ENCODE results near the gene RAVER2.

The RAVER2 gene

DNA sequence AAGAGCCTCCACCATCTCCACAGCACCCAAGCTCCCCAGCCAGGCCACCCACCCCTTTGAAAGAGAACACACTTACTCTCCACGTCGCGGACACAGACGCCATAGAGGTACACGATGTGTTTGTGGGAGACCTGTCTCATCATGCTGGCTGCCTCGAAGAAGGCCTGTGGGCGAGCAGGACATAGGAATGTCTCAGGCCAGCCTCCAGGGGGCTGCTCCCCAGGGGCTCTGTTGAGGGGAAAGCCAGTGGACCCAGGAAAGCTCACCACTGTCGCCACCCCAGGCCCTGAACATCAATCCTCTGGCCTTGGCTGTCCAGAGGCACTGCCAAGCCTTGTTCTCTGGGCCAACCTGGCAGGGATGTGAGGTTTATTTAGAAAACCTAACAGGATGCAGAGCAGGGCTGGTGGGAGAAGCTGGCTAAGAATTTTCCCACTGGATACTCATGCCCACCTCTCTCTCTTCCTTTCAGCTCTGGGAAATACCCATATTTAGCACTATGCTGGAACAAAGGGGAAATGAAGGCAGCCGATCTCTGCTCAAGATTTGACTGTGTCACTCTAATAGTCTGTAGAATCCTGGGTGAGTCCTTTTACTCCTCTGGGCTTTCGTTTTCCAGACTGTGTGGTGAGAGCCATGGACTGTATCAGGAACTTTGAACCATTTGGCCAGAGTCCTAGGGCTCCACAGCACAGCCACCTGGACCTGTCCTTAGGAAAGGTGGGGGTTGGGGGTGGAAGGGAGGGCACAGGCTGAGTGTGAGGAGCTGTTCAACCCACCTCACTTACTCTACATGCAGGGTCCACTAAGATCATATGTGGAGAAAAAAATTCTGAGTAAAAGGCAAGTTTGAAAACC is 101.9 kb downstream of the RAVER2 start:
- DNase-seq (ENCODE audit: low spot score) = no peak

DNA sequence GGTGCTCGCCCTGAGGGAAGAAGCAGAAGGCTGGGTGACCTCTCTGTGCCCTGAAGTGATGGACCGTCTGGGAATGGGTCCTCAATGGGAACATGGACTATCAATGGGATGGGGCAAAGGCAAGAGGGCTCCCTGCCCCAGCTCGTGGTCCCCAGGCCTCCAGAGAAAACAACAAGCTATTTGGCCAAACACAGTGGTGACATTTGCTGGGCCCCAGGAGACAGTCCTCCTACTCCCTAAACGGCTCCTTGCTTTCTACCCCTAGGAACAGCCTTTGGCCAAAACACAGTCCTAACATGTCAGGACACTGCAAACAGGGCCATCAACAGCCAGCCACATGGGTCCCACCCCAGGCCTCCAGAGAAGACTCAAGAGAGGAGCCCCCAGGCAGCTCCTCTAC is 102.8 kb downstream of the RAVER2 start:
- no peak for DNase-seq (ENCODE audit: low spot score)

DNA sequence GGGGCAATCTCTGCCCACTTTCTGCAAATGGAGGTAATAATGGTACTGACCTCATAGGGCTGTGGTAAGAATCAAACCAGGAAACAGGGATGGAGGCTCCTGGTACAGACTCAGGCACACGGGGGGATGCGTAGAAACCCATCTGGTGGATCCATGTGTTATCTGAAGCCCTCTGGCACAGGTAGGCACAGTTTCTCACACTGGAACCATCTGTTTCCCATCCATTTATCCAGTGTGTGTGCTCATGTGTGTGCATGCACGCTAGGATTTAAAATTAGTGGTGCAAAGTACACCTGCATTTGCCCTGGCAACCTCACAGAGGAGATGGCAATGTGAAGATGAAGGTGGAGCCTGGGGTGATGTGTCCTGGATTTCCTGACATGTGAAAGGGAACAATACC is 103.3 kb downstream of the RAVER2 start:
- DNase-seq (ENCODE audit: low spot score) = no peak

DNA sequence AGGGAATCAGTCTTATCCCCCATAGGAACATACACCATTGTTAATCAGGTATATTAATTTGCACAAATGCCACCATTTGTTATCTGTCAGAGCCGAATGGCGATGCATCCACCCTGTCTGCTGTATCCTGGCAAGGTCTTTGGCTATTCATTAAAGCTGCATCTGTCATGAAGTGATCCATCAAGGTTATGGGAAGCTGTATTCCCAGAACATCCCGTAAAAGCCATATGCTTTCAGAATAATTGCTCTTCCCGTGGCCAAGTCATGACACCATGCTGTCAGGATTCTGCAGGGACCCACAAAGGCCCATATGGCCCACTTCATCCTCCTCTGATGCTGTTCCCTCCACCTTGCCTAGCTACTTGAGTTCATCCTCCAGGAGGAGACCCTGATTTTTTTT is 103.9 kb downstream of the RAVER2 start:
- DNase-seq (ENCODE audit: low spot score) = no peak

DNA sequence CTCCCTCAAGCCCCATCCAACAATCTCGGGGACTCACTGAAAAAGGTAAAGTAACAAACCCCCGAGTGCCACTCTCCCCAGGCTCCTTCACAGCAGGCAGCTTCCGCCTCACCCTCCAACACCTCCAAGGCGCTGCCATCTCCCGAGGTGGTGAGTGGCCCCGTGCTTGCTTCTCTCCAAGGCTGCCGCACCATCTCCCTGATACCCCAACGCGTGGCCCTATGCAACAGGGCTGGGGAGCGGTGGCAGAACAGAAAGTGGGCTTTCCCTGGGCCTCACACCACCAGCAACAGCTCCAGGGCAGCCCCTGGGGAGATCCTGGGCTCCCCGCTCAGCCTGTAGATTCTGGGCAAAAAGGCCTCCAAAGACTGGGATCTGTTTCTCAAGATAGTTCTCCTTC is 105.1 kb downstream of the RAVER2 start:
- no peak for DNase-seq (ENCODE audit: low spot score)

- no peak for DNase-seq (ENCODE audit: low spot score)
These were observed 106.0 kb downstream of the RAVER2 start for GRCh38 chr1:64850846-64851245.

- DNase-seq (ENCODE audit: low spot score) = no peak
These were observed 106.8 kb downstream of the RAVER2 start for GRCh38 chr1:64851664-64852063.

GRCh38 chr1:64854674-64855073 is 109.8 kb downstream of the RAVER2 start:
- no peak for DNase-seq (ENCODE audit: low spot score)

- no peak for DNase-seq (ENCODE audit: low spot score)
These were observed 110.7 kb downstream of the RAVER2 start for GRCh38 chr1:64855557-64855956.

- DNase-seq (ENCODE audit: low spot score) = no peak
These were observed 111.7 kb downstream of the RAVER2 start for GRCh38 chr1:64856553-64856952.

- DNase-seq (ENCODE audit: low spot score) = no peak
These were observed 112.5 kb downstream of the RAVER2 start for GRCh38 chr1:64857347-64857746.

GRCh38 chr1:64861611-64862010 is 116.7 kb downstream of the RAVER2 start:
- DNase-seq (ENCODE audit: low spot score) = peak; percentile 48

DNA sequence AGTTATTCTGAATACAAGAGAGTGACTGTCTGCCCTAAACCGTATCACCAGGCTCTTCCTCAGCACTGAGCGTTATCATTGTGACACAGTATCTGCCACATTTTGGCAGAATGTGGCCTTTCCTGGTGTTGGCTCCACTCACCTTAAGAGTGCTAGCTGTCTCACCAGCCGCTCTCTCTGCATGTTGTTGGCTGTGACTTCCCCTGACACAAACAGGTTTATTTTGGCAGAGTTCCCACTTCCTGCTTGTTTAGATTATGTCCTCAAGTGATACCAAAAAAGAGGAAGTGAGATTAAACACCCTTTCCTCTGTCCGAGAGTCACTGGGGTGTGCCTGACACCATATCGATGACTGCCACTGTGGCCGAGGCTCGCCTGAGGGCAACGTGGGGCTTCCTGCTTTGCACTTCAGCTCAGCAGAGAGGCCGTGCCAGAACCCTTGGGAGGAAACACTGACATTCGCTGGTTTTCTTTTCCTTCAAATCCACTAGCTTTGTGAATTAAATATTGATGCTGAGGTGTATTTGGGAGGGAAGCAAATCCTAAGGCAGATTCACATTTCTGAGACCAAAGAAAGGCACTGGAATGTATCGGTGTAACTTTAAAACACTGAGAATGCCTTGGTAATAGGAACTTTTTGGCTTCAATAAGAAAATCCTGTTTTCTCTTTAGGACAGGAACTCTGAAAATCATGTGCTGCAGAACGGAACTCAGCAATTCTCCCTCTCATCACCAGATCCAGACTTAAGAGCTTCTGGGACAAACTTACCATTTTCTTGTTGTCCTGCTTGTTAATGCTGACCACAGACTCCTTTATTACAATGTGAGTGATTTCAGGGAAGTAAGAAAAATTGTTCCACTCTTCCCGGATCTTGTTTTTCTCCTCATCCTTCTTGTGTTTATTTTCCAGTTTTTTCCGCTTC is 119.4 kb downstream of the RAVER2 start:
- DNase-seq (ENCODE audit: low spot score) = no peak

- no peak for DNase-seq (ENCODE audit: low spot score)
These were observed 120.4 kb downstream of the RAVER2 start for GRCh38 chr1:64865105-64865757.

DNA sequence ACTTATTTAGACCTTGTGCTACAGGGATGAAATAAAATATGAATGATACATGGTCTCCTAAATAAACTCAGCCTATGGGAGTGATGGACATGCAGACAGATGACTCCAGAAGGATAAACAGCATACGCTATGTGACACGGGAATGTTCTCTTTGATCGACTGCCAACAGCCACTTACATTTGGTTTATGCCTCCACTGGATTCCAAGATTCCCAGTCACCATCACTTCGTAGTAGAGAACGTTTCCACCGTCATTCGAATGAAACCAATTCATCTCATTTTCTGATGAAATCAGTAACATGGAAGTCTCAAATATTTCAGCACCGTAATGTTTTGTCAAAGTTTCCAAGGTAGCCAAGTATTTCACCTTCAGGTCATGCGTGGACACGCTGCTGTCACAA is 121.8 kb downstream of the RAVER2 start:
- DNase-seq (ENCODE audit: low spot score) = no peak

- DNase-seq (ENCODE audit: low spot score) = no peak
These were observed 122.4 kb downstream of the RAVER2 start for GRCh38 chr1:64867266-64867665.

GRCh38 chr1:64871256-64871655 is 126.4 kb downstream of the RAVER2 start:
- DNase-seq (ENCODE audit: low spot score) = no peak

DNA sequence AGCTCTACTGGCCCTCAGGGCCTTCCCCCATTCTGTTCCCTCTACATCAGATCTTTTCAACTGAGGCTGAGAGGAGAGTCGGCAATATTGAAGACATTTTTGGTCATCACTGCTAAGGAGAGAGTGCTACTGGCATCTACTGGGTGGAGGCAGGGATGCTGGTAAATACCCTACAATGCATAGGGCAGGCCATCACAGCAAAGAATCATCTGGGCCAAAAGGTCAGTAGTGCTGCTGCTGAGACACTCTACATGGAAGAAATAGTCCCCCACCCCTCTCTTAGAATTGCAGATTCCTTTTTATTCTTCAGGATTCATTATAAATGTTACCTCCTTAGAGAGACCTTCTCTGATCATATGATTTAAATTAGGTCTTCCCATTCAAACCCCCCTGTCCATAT is 127.2 kb downstream of the RAVER2 start:
- DNase-seq (ENCODE audit: low spot score) = no peak

GRCh38 chr1:64873576-64873975 is 128.7 kb downstream of the RAVER2 start:
- no peak for DNase-seq (ENCODE audit: low spot score)

GRCh38 chr1:64874666-64875065 is 129.8 kb downstream of the RAVER2 start:
- DNase-seq (ENCODE audit: low spot score) = no peak

DNA sequence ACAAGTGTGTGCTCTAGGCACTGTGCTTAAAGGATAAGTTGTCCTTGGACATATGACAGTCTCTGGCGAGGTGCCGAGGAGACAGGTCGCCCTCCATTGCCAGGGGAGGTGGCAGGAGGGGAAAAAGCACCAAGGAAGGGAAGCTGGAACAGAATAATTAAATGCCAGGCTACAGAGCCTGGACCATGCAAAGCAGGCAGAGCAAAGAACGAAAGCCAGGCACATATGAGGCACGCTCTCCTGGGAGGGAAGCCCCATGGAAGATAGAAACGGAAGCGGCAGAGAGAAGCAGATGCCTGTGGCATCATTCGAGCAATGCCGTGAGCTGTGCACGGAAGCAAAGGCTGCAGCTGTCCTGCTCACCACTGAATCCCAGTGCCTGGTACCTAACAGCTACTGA is 130.2 kb downstream of the RAVER2 start:
- DNase-seq (ENCODE audit: low spot score) = no peak

- no peak for DNase-seq (ENCODE audit: low spot score)
These were observed 130.7 kb downstream of the RAVER2 start for GRCh38 chr1:64875606-64876005.

DNA sequence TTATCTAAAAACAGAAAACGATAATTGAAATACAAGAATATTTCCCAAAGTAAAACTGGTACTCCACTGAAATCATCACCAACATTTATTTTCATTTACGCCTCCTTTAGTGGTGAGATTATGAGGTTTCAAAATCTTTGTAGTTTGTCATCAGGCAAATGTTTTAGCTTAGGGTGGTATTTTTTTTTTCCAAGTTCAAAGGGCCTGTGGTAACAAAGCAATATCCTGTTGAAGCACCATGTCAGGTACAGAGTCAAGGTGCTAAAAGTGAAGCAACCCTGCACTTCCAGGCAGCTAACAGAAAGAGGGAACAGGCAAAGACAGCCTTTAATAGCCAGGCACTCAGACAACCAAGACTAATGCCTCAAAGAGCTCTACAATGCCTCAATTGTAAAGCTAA is 132.3 kb downstream of the RAVER2 start:
- DNase-seq (ENCODE audit: low spot score) = no peak

All from HuH-7 (cell line).